GM21515 (cell line): ENCODE data around the gene JAKMIP2.
"Not testable (repeated sequence)": the region's sequence is repeated elsewhere in the genome, so short reads cannot be mapped to it uniquely, and the experiment has no call there.

ENCODE experiments used
- ATAC-seq: cut with Tn5 transposase; IDR thresholded peaks from one replicate; pipeline ENCODE4 v1.9.1; 2021; ENCODE audit not compliant: unreplicated experiment

Gene JAKMIP2

GRCh38 chr5:147563466-147564123 lies 218.9 kb downstream of the JAKMIP2 start:
- no peak for ATAC-seq

GRCh38 chr5:147561435-147561834 lies 221.1 kb downstream of the JAKMIP2 start:
- no peak for ATAC-seq

GRCh38 chr5:147560718-147561331 lies 221.7 kb downstream of the JAKMIP2 start:
- ATAC-seq, result no peak

GRCh38 chr5:147559749-147560148 lies 222.8 kb downstream of the JAKMIP2 start:
- no peak for ATAC-seq

GRCh38 chr5:147558826-147559225 lies 223.7 kb downstream of the JAKMIP2 start:
- ATAC-seq, result no peak

- ATAC-seq, result no peak
Measured at GRCh38 chr5:147557876-147558745, 224.4 kb downstream of the JAKMIP2 start.

- no peak for ATAC-seq
Measured at GRCh38 chr5:147555176-147555575, 227.4 kb downstream of the JAKMIP2 start.

GRCh38 chr5:147554261-147554817 lies 228.2 kb downstream of the JAKMIP2 start:
- no peak for ATAC-seq

GRCh38 chr5:147553817-147554216 lies 228.7 kb downstream of the JAKMIP2 start:
- ATAC-seq, result not testable (repeated sequence)

- no peak for ATAC-seq
Measured at GRCh38 chr5:147552897-147553296, 229.6 kb downstream of the JAKMIP2 start.

- no peak for ATAC-seq
Measured at GRCh38 chr5:147551677-147552076, 230.9 kb downstream of the JAKMIP2 start.

GRCh38 chr5:147547730-147548129 lies 234.8 kb downstream of the JAKMIP2 start:
- ATAC-seq, result no peak

- no peak for ATAC-seq
Measured at GRCh38 chr5:147544556-147544955, 238.0 kb downstream of the JAKMIP2 start.

- no peak for ATAC-seq
Measured at GRCh38 chr5:147539053-147539452, 243.5 kb downstream of the JAKMIP2 start.

- no peak for ATAC-seq
Measured at GRCh38 chr5:147538236-147538635, 244.3 kb downstream of the JAKMIP2 start.
